Tibial nerve (tissue), 4 donors: ENCODE data around the gene PRAMEF20. TPM values are rescaled to one million over a fixed set of nuclear protein-coding genes. Genes with fewer than 3 reads are reported as not detected.
"Not testable (repeated sequence)": the region's sequence is repeated elsewhere in the genome, so short reads cannot be mapped to it uniquely, and the experiment has no call there.

Experiments used
- DNase-seq, 2 donors: peaks; one replicate each; pipeline ENCODE4 v3.0.0-alpha.2; 2019; ENCODE audit warnings: low spot score in 2 of 2
- H3K27ac ChIP-seq, 4 donors: fragments of 200-600 bp; sonication (generic) in 3 of 4; one replicate each; pipeline ENCODE4 v1.5.1; 2017 to 2019; ENCODE audit warnings: mild to moderate bottlenecking in 1 of 4
- H3K27me3 ChIP-seq, 2 donors: fragments of 200-600 bp; sonication (generic) in 1 of 2; one replicate each; pipeline versions ENCODE4 v1.5.1 to v1.6.0; 2017 to 2019
- H3K36me3 ChIP-seq, 3 donors: fragments of 200-600 bp; sonication (generic); one replicate each; pipeline ENCODE4 v1.5.1; 2018 to 2019
- H3K4me1 ChIP-seq, 4 donors: fragments of 200-600 bp; sonication (generic) in 3 of 4; one replicate each; pipeline ENCODE4 v1.5.1; 2017 to 2019
- H3K4me3 ChIP-seq, 4 donors: fragments of 200-600 bp; sonication (generic) in 3 of 4; one replicate each; pipeline ENCODE4 v1.5.1; 2017 to 2019; ENCODE audit warnings: mild to moderate bottlenecking in 1 of 4, moderate library complexity in 1 of 4
- H3K9me3 ChIP-seq, 4 donors: fragments of 200-600 bp; sonication (generic) in 3 of 4; one replicate each; pipeline ENCODE4 v1.5.1; 2017 to 2019
- WGBS, 2 donors: methylation state at CpG; one replicate each; pipeline ENCODE4 v1.1.5; 2018; 5-methylcytosine and 5-hydroxymethylcytosine counted together
- total RNA-seq, 4 donors: library from RNA; depleted of rRNA; stranded (reverse); fragments of >200 nt; gene quantifications; one replicate each; pipeline ENCODE4 v1.1.0, GENCODE V29; 2016

PRAMEF20 gene
- not detected for total RNA-seq

GRCh38 chr1:13410150-13410549, at the start of gene PRAMEF20:
TSS of gene PRAMEF20 (plus strand) at chr1:13410450. CDS start at chr1:13416355, 5,905 bp downstream.
- H3K4me3 ChIP-seq, DNase-seq, H3K27ac ChIP-seq, H3K36me3 ChIP-seq, H3K27me3 ChIP-seq, H3K4me1 ChIP-seq: not testable (repeated sequence)
- H3K9me3 ChIP-seq: peaks cover 0 to 16% (median 0%) of the 10 kb centered on the region in 4 donors
- 58 to 68% methylated on average over 4 of the region's 4 CpGs for WGBS, 2 donors

GRCh38 chr1:13362364-13362763, 47.9 kb upstream of the PRAMEF20 start:
- not testable (repeated sequence) for H3K27ac ChIP-seq, H3K36me3 ChIP-seq, H3K4me3 ChIP-seq, DNase-seq, H3K27me3 ChIP-seq, H3K9me3 ChIP-seq, H3K4me1 ChIP-seq
- WGBS, 2 donors: 70% methylated on average over 2 of the region's 7 CpGs; no CpG with 5 or more reads in 1 of the 2 donors

- H3K27me3 ChIP-seq, H3K27ac ChIP-seq, DNase-seq, H3K36me3 ChIP-seq, H3K4me1 ChIP-seq, H3K4me3 ChIP-seq, H3K9me3 ChIP-seq: not testable (repeated sequence)
- 76 to 80% methylated on average over 2 to 3 of the region's 4 CpGs for WGBS, 2 donors
These were observed 45.3 kb upstream of the PRAMEF20 start for GRCh38 chr1:13364928-13365327.

- not testable (repeated sequence) for H3K4me3 ChIP-seq, H3K36me3 ChIP-seq, H3K4me1 ChIP-seq, H3K27ac ChIP-seq, DNase-seq, H3K27me3 ChIP-seq, H3K9me3 ChIP-seq
- 89 to 91% methylated on average over 3 of the region's 3 CpGs for WGBS, 2 donors
These were observed 43.7 kb upstream of the PRAMEF20 start for GRCh38 chr1:13366536-13366935.

- not testable (repeated sequence) for H3K27me3 ChIP-seq, H3K9me3 ChIP-seq, H3K4me1 ChIP-seq, DNase-seq, H3K36me3 ChIP-seq, H3K27ac ChIP-seq, H3K4me3 ChIP-seq
- 75 to 85% methylated on average over 4 of the region's 4 CpGs for WGBS, 2 donors
These were observed 41.7 kb upstream of the PRAMEF20 start for GRCh38 chr1:13368544-13368943.

GRCh38 chr1:13378983-13379382, 31.3 kb upstream of the PRAMEF20 start:
- H3K9me3 ChIP-seq, H3K4me3 ChIP-seq, H3K27ac ChIP-seq, H3K27me3 ChIP-seq, H3K36me3 ChIP-seq, H3K4me1 ChIP-seq, DNase-seq: not testable (repeated sequence)
- 79 to 81% methylated on average over 3 of the region's 3 CpGs for WGBS, 2 donors

GRCh38 chr1:13380380-13380779, 29.9 kb upstream of the PRAMEF20 start:
- not testable (repeated sequence) for H3K27me3 ChIP-seq, H3K4me3 ChIP-seq, H3K4me1 ChIP-seq, H3K9me3 ChIP-seq, DNase-seq, H3K36me3 ChIP-seq, H3K27ac ChIP-seq
- 77 to 91% methylated on average over 3 of the region's 3 CpGs for WGBS, 2 donors

- H3K4me1 ChIP-seq, H3K27ac ChIP-seq: not testable (repeated sequence)
These were observed 20.9 kb upstream of the PRAMEF20 start, which contains the start of gene PRAMEF17 for GRCh38 chr1:13389332-13389731. TSS of gene PRAMEF17 (plus strand) at chr1:13389632. CDS start at chr1:13389658, 26 bp downstream.

GRCh38 chr1:13393004-13393403, 17.2 kb upstream of the PRAMEF20 start:
- not testable (repeated sequence) for H3K27me3 ChIP-seq, H3K27ac ChIP-seq, DNase-seq, H3K4me1 ChIP-seq, H3K36me3 ChIP-seq, H3K9me3 ChIP-seq, H3K4me3 ChIP-seq
- WGBS, 2 donors: 82 to 85% methylated on average over 7 of the region's 7 CpGs

More at GRCh38 chr1:13389332-13389731, 20.9 kb upstream of the PRAMEF20 start, which contains the start of gene PRAMEF17:
- DNase-seq, H3K4me3 ChIP-seq, H3K36me3 ChIP-seq, H3K9me3 ChIP-seq, H3K27me3 ChIP-seq: not testable (repeated sequence)

GRCh38 chr1:13394761-13395160, 15.5 kb upstream of the PRAMEF20 start:
- not testable (repeated sequence) for H3K36me3 ChIP-seq, H3K27me3 ChIP-seq, H3K27ac ChIP-seq, H3K4me3 ChIP-seq, H3K9me3 ChIP-seq, DNase-seq, H3K4me1 ChIP-seq
- 92 to 97% methylated on average over 21 to 30 of the region's 32 CpGs for WGBS, 2 donors

GRCh38 chr1:13395311-13395710, 14.9 kb upstream of the PRAMEF20 start:
- not testable (repeated sequence) for H3K27ac ChIP-seq, H3K36me3 ChIP-seq, H3K9me3 ChIP-seq, H3K4me1 ChIP-seq, H3K4me3 ChIP-seq, H3K27me3 ChIP-seq, DNase-seq
- 94 to 97% methylated on average over 22 of the region's 22 CpGs for WGBS, 2 donors
